Activated T-helper 9 cell treated with anti-CD3 and anti-CD28 coated beads, Interleukin-2, amount 50 U/mL, for 16 hours (primary cell): ENCODE measurements around the gene GDPGP1.

ENCODE experiments used
- DNase-seq: peaks from one replicate; pipeline ENCODE4 v3.0.0-alpha.2; 2020; ENCODE audit warnings: low read depth

The GDPGP1 gene

GRCh38 chr15:90203922-90204321 is 30.1 kb upstream of the GDPGP1 start:
- no peak for DNase-seq

DNA sequence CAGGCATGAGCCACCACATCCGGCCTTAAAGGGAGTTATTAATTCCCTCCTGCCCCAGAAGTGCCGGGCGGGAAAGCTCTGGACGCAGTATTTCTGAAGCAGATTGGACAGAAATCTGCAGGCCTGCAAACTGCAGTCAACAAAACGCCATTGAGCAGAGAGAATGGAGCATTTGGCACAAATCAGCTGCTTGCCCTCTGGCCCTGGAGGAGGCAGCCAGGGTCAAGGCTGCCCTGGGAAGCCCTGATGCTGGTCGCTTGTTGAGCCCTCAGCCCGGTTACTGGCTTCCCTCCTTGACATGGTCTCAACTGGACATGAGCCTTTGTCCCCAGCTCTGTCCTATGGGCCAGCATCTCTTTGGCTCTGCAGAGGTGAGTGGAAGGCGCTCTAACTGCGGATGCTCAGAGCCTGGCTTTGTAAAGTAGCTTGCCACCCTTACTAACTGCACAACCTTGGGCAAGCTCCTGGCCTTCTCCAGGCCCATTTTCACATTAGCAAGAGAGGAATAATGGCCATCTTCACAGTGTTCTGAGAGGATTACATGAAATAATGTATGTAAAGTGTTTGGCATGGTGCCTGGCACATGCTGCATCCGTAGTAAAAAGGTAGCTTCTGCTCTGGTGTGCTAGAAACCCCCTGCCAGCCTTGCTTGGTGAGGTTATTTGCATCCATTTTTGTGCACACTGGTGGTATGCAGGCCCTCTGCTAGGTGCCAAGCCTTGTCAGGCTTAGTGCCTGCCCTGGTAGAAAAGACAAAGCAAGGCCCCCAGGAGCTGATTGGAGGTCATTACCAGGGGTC is 28.8 kb upstream of the GDPGP1 start:
- DNase-seq, result no peak

- no peak for DNase-seq
These were observed 28.1 kb upstream of the GDPGP1 start for GRCh38 chr15:90205886-90206285.

GRCh38 chr15:90207252-90207651 is 26.8 kb upstream of the GDPGP1 start:
- DNase-seq, result no peak

- DNase-seq, result no peak
These were observed 25.7 kb upstream of the GDPGP1 start for GRCh38 chr15:90208356-90208755.

- DNase-seq, result no peak
These were observed 24.4 kb upstream of the GDPGP1 start for GRCh38 chr15:90209591-90209990.

- no peak for DNase-seq
These were observed 23.4 kb upstream of the GDPGP1 start for GRCh38 chr15:90210593-90210992.

- no peak for DNase-seq
These were observed 23.0 kb upstream of the GDPGP1 start for GRCh38 chr15:90211009-90211408.

DNA sequence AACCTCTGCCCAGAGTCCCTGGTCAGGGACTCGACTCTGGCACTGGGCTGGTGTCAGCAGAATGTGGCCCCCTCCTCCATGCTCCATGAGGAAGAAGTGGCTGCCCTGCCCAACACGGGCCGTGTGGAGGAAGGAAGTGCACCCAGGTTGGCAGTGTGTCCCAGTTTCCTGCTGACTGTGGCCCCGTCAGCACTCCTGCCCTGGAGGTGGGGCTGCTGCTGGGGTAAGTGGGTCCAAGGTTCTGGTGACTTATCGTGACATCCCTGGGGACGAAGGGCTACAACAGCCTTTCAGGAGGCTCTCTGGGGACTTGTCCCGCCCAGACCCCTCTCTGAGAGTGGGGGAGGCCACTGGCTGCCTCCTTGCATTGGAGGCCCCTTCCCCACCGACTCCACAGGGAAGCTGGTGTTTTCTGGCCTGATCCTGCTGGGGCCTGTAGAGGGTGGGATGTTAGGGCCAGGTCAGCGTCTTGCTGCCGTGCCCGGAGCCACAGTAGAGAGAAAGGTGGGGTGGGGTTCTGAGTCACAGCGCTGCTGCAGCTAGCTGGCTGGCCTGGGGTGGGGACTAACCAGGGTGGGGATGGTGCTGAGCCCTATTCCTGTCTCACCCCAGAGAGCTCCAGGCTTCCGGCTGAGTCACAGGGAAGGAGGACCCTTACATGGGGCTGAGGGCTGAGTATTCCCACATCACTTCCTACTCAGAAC is 22.4 kb upstream of the GDPGP1 start:
- DNase-seq, result no peak

DNA sequence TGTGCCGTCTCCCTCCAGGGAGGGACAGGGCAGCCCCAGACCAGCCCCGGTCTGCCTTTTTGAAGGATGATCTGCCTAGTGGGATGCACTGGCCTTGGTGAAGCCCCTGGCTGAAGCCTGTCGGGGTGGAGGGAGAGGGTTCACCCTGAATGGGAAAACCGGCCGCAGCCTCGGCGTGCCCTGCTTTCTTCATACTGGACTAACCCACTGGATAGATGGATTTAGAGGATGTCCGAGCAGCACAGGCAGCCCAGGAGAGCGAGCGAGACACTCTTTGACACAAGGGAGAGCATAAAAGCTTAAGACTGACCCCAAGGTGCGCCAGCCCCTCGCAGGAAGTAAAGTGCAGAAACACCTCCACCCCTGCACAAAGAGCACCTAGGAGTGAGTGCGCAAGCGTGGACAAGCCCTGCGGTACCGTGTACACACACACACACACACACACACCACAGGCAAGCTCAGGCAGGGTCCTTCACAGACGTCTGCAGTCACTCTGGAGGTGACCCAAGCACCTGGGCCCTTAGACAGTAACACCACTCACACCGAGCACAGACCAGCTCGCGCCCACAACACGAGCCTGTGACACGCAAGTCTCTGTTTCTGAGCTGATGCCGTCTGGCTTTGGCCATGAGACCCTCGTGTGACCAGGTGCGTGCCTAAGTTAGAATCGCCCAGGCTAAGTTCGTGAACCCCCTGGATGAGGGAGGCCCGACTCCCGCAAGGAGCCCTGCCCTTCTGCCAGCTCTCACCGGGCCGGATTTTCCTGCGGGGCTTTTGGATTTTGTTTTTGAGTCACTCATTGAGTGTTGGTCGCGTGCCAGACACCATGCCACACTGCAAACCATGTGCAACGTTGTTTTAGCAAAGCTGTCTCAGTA is 21.5 kb upstream of the GDPGP1 start:
- DNase-seq, result no peak

DNA sequence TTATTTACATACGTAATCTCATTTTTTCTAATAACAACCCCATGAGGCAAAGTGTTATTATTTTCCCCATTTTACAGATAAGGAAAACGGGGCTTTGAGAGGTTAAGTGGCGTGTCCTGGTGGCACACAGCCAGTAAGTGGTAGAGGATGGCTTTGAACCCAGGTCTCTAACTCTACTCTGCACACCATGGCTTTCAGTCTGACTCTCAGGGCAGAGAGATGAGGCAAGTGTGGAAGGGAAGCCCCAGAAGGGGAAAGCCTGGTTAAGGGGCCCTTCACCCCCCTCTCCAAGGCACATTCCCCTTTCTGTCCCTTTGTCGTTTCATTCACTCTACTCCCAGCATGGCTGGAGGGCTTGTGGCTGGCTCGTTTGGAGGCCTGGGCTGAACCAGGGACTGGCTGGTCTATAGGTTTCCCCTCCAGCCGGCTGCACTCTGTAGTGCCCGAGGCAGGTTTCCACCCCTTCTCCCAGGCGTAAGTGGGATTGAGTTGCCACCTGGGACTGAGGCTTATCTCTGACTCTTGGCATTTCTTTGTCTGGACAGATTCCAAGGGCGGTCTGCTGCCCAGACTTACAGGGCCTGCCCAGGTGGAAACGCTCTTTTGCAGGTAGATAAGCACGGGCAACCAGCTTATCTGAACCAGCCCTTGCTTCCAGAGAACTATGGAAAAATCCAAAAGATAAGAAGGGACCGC is 20.7 kb upstream of the GDPGP1 start:
- DNase-seq, result no peak

- no peak for DNase-seq
These were observed 20.2 kb upstream of the GDPGP1 start for GRCh38 chr15:90213818-90214204.

GRCh38 chr15:90214553-90215196 is 19.3 kb upstream of the GDPGP1 start:
- no peak for DNase-seq

GRCh38 chr15:90217671-90218394 is 16.2 kb upstream of the GDPGP1 start:
- DNase-seq, result no peak

- peak; percentile 31 for DNase-seq
These were observed 14.4 kb upstream of the GDPGP1 start for GRCh38 chr15:90219421-90220141.

- no peak for DNase-seq
These were observed 12.6 kb upstream of the GDPGP1 start for GRCh38 chr15:90221246-90221900.

DNA sequence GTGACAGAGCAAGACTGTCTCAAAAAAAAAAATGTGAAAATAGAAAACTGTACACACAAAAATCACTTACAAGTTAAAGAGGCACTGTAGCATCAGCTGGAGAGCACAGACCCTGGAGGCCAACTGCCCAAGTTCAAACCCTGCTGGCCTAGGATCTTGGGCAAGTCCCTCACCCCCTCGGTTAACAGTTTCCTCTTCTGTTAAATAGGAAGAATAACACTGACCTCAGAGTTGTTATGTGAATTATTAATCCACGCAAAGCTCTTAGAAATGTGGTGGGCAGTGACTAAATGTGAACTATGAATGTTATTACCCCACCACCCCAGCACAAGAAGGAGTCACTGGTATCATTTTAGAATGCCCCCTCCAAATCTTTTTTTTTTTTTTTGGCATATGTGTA is 11.5 kb upstream of the GDPGP1 start:
- DNase-seq, result no peak

DNA sequence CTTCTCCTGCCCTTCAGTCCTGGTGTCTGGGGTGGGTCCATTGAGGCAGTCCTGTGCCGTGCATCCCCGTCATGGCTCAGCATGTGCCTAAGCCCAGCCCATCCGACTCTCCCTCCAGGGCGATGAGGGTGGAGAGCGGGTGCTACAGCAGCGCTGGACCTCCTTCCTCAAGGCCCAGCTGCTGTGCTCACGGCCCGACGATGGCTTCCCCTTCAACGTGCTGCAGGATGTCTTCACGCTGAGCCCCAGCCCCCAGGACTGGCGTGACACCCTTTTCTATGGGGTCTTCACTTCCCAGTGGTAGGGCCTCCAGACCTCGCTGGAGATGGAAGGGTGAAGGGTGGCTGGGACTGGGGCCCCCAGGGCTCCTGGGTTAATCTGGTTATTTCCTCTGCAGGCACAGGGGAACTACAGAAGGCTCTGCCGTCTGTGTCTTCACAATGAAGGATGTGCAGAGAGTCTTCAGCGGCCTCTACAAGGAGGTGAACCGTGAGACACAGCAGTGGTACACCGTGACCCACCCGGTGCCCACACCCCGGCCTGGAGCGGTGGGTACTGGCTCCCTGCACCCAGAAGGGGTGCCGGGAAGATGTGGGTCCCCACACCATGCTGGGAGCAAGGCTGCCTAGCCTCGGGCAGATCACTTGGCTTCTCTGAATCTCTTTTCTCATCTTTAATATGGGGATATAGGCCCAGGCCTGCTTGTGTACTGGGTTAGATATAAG is 10.4 kb upstream of the GDPGP1 start:
- no peak for DNase-seq

- DNase-seq, result no peak
These were observed 9.0 kb upstream of the GDPGP1 start for GRCh38 chr15:90225047-90225446.
